ENCODE results near the gene PRRX2. TPM values are rescaled to one million over a fixed set of nuclear protein-coding genes. Genes with fewer than 3 reads are reported as not detected.
A peak's percentile ranks its signal among the peaks of the same experiment; 100 is the strongest.
"Not testable (repeated sequence)": the region's sequence is repeated elsewhere in the genome, so short reads cannot be mapped to it uniquely, and the experiment has no call there.

PRRX2 gene
- polyA plus RNA-seq, 3 donors = 0.86 to 1.5 (median 1.3) TPM

GRCh38 chr9:129732100-129732499, 66.7 kb downstream of the PRRX2 start:
- DNase-seq = no peak

- DNase-seq = no peak
Observed at GRCh38 chr9:129732946-129733631, 67.6 kb downstream of the PRRX2 start.

- no peak for DNase-seq
Observed at GRCh38 chr9:129733632-129733953, 68.1 kb downstream of the PRRX2 start.

GRCh38 chr9:129735546-129735945, 70.1 kb downstream of the PRRX2 start:
- DNase-seq = no peak

GRCh38 chr9:129736334-129736733, 70.9 kb downstream of the PRRX2 start:
- DNase-seq = no peak

GRCh38 chr9:129737479-129738274, 72.2 kb downstream of the PRRX2 start:
- peak; percentile 79 for DNase-seq

GRCh38 chr9:129739432-129739831, 74.0 kb downstream of the PRRX2 start:
- DNase-seq = no peak

GRCh38 chr9:129740174-129740573, 74.7 kb downstream of the PRRX2 start:
- no peak for DNase-seq

- no peak for DNase-seq
Observed at GRCh38 chr9:129740666-129741464, 75.4 kb downstream of the PRRX2 start.

GRCh38 chr9:129745200-129745599, 79.8 kb downstream of the PRRX2 start:
- DNase-seq = peak; percentile 61

GRCh38 chr9:129746092-129746777, 80.8 kb downstream of the PRRX2 start:
- no peak for DNase-seq

- no peak for DNase-seq
Observed at GRCh38 chr9:129748249-129748648, 82.8 kb downstream of the PRRX2 start.

- DNase-seq = not testable (repeated sequence)
Observed at GRCh38 chr9:129749052-129749451, 83.6 kb downstream of the PRRX2 start.

GRCh38 chr9:129749575-129749974, 84.1 kb downstream of the PRRX2 start:
- DNase-seq = no peak

GRCh38 chr9:129750013-129750638, 84.7 kb downstream of the PRRX2 start:
- no peak for DNase-seq

- no peak for DNase-seq
Observed at GRCh38 chr9:129751841-129752801, 86.7 kb downstream of the PRRX2 start.

GRCh38 chr9:129752900-129753729, 87.7 kb downstream of the PRRX2 start, which contains the start of gene PTGES:
Gene PTGES (minus strand): TSS chr9:129753042. CDS start chr9:129753012, 30 bp downstream.
- DNase-seq = peak; percentile 68

GRCh38 chr9:129755151-129755550, 89.7 kb downstream of the PRRX2 start:
- no peak for DNase-seq

GRCh38 chr9:129756191-129756590, 90.7 kb downstream of the PRRX2 start:
- DNase-seq = no peak

Data from renal pelvis (tissue), 4 donors.